Measurements from ENCODE around the gene RNASE7.

Gene RNASE7

DNA sequence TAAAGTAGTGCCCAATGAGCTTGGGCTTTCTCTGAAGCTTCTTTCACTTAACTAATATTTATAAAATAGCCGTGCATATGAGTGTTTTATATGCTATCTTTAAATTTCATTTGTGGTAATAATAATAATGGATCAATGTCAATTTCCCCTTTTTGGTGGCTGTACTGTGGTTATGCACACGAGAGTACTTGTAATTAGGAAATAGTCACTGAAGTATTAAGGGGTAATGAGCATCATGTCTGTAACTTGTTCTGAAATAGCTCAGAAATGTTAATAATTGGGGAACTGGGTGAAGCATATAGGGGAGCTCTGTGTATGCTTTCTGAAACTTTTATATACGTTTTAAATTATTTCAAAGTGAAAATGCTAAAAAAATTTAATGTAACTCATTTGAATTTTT lies 8.4 kb downstream of the RNASE7 start:
- Histone ChIP-seq H3K27me3 (ENCODE audit: insufficient read depth, low read length) (peaks cover 4% of the 10 kb centered on the region; the same call in 1 of the 2 replicates), H3K4me1 (ENCODE audit: insufficient read depth, low read length, severe bottlenecking) (no peaks in the 10 kb centered on the region)

DNA sequence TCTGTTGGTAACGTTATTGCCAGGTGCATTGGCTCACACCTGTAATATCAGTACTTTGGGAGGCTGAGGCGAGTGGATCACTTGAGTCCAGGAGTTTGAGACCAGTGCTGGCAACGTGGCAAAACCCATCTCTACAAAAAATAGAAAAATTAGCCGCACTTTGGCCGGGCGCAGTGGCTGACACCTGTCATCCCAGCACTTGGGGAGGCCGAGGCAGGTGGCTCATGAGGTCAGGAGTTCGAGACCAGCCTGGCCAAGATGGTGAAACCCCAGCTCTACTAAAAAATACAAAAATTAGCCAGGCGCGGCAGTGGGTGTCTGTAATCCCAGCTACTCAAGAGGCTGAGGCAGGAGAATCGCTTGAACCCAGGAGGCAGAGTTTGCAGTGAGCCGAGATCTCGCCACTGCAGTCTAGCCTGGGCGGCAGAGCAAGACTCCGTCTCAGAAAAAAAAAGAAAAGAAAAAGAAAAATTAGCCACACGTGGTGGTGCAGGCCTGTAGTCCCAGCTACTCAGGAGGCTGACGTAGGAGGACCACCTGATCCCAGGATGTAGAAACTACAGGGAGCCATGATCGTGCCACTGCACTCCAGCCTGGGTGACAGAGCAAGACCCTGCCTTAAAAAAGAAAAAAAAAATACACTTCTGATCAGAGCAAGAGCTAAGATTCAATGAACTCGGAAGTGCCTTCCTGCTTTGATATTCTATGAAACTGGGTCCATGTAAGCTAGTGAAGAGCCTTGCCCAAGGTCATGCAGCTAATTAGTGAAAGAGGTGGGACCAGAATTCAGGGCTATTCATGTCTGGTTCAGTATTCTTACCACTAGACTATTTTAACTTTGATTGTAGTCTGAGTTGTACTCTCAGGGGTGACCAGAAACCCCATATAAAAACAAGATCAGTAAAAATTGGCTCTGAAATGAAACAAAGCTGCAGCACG lies 11.3 kb downstream of the RNASE7 start:
- Histone ChIP-seq H3K79me2 (ENCODE audit: insufficient read depth, low read length) (no peaks in the 10 kb centered on the region), H4K20me1 (ENCODE audit: insufficient read depth, low read length) (no peaks in the 10 kb centered on the region), H2AFZ (ENCODE audit: low read length) (no peak overlapping the region), H3K9ac (ENCODE audit: low read length) (no peak overlapping the region), H3K4me2 (ENCODE audit: low read length) (no peak overlapping the region), H3K9me3 (ENCODE audit: low read length) (no peaks in the 10 kb centered on the region), H3F3A (ENCODE audit: insufficient read depth, low read length) (no peaks in the 10 kb centered on the region), H3K9me2 (ENCODE audit: low read depth, low read length) (no peaks in the 10 kb centered on the region), H3K27ac (ENCODE audit: low read depth, low read length, poor library complexity, severe bottlenecking) (no peak overlapping the region), H3K36me3 (ENCODE audit: insufficient read depth, low read length) (no peaks in the 10 kb centered on the region), H3K4me1 (ENCODE audit: insufficient read depth, low read length, severe bottlenecking) (no peaks in the 10 kb centered on the region), H3K27me3 (ENCODE audit: insufficient read depth, low read length) (peaks cover 8% of the 10 kb centered on the region; the same call in 1 of the 2 replicates), H3K4me3 (ENCODE audit: low read depth, low read length, poor library complexity, severe bottlenecking) (no peak overlapping the region)
- no peak for TF ChIP-seq EZH2 (IDR thresholded peaks at IDR 0.05; ENCODE audit: borderline replicate concordance, low read length)
- TF ChIP-seq, protein P1, sequence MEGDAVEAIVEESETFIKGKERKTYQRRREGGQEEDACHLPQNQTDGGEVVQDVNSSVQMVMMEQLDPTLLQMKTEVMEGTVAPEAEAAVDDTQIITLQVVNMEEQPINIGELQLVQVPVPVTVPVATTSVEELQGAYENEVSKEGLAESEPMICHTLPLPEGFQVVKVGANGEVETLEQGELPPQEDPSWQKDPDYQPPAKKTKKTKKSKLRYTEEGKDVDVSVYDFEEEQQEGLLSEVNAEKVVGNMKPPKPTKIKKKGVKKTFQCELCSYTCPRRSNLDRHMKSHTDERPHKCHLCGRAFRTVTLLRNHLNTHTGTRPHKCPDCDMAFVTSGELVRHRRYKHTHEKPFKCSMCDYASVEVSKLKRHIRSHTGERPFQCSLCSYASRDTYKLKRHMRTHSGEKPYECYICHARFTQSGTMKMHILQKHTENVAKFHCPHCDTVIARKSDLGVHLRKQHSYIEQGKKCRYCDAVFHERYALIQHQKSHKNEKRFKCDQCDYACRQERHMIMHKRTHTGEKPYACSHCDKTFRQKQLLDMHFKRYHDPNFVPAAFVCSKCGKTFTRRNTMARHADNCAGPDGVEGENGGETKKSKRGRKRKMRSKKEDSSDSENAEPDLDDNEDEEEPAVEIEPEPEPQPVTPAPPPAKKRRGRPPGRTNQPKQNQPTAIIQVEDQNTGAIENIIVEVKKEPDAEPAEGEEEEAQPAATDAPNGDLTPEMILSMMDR (IDR thresholded peaks at IDR 0.05; ENCODE audit: low read length): no peak

More for the DNA sequence above, 8.4 kb downstream of the RNASE7 start:
- Histone ChIP-seq H3K4me2 (ENCODE audit: low read length) (no peak overlapping the region), H3K9me2 (ENCODE audit: low read depth, low read length) (no peaks in the 10 kb centered on the region), H3K27ac (ENCODE audit: low read depth, low read length, poor library complexity, severe bottlenecking) (no peak overlapping the region), H3K79me2 (ENCODE audit: insufficient read depth, low read length) (no peaks in the 10 kb centered on the region), H3K36me3 (ENCODE audit: insufficient read depth, low read length) (no peaks in the 10 kb centered on the region), H3K9me3 (ENCODE audit: low read length) (no peaks in the 10 kb centered on the region), H4K20me1 (ENCODE audit: insufficient read depth, low read length) (no peaks in the 10 kb centered on the region), H2AFZ (ENCODE audit: low read length) (no peak overlapping the region), H3K9ac (ENCODE audit: low read length) (no peak overlapping the region), H3K4me3 (ENCODE audit: low read depth, low read length, poor library complexity, severe bottlenecking) (no peak overlapping the region), H3F3A (ENCODE audit: insufficient read depth, low read length) (no peaks in the 10 kb centered on the region)
- TF ChIP-seq EZH2 (IDR thresholded peaks at IDR 0.05; ENCODE audit: borderline replicate concordance, low read length): no peak
- TF ChIP-seq, protein P1 (IDR thresholded peaks at IDR 0.05; ENCODE audit: low read length): no peak

- no peak overlapping the region for H2AFZ ChIP-seq (ENCODE audit: low read length)
- peaks cover 8% of the 10 kb centered on the region; the same call in 1 of the 2 replicates for H3K27me3 ChIP-seq (ENCODE audit: insufficient read depth, low read length)
- no peaks in the 10 kb centered on the region for H3F3A ChIP-seq (ENCODE audit: insufficient read depth, low read length)
- no peaks in the 10 kb centered on the region for H3K9me2 ChIP-seq (ENCODE audit: low read depth, low read length)
- no peak overlapping the region for H3K9ac ChIP-seq (ENCODE audit: low read length)
- H3K9me3 ChIP-seq (ENCODE audit: low read length): no peaks in the 10 kb centered on the region
- no peaks in the 10 kb centered on the region for H3K79me2 ChIP-seq (ENCODE audit: insufficient read depth, low read length)
- TF ChIP-seq, protein P1 (IDR thresholded peaks at IDR 0.05; ENCODE audit: low read length): no peak
- no peak for TF ChIP-seq EZH2 (IDR thresholded peaks at IDR 0.05; ENCODE audit: borderline replicate concordance, low read length)
- no peak overlapping the region for H3K27ac ChIP-seq (ENCODE audit: low read depth, low read length, poor library complexity, severe bottlenecking)
- H3K4me1 ChIP-seq (ENCODE audit: insufficient read depth, low read length, severe bottlenecking): no peaks in the 10 kb centered on the region
- no peak overlapping the region for H3K4me2 ChIP-seq (ENCODE audit: low read length)
- no peaks in the 10 kb centered on the region for H4K20me1 ChIP-seq (ENCODE audit: insufficient read depth, low read length)
- H3K36me3 ChIP-seq (ENCODE audit: insufficient read depth, low read length): no peaks in the 10 kb centered on the region
- H3K4me3 ChIP-seq (ENCODE audit: low read depth, low read length, poor library complexity, severe bottlenecking): no peak overlapping the region
Measured at GRCh38 chr14:21054123-21054767, 12.1 kb downstream of the RNASE7 start.
